Right atrium auricular region (tissue), 2 donors: ENCODE results near the gene NMNAT2. TPM values are rescaled to one million over a fixed set of nuclear protein-coding genes. Genes with fewer than 3 reads are reported as not detected.

Experiments used
- DNase-seq: peaks from one replicate; pipeline ENCODE4 v3.0.0-alpha.2; 2019; ENCODE audit warnings: low spot score
- H3K27ac ChIP-seq, 2 donors: fragments of 200-600 bp; sonication (generic); 1 replicate in 1 of 2; 2 replicates in 1 of 2; pipeline ENCODE4 v1.5.1; 2016 to 2019
- H3K27me3 ChIP-seq, 2 donors: fragments of 200-600 bp; sonication (generic); one replicate each; pipeline versions ENCODE4 v1.5.1 to v1.6.0; 2017 to 2019
- H3K36me3 ChIP-seq: fragments of 200-600 bp; sonication (generic); one replicate; pipeline ENCODE4 v1.5.1; 2016
- H3K4me1 ChIP-seq, 2 donors: fragments of 200-600 bp; sonication (generic); one replicate each; pipeline versions ENCODE4 v1.5.1 to v1.6.0; 2017 to 2019
- H3K4me3 ChIP-seq, 2 donors: fragments of 200-600 bp; sonication (generic); 1 replicate in 1 of 2; 2 replicates in 1 of 2; pipeline ENCODE4 v1.5.1; 2017 to 2019; ENCODE audit warnings: mild to moderate bottlenecking in 1 of 2, moderate library complexity in 1 of 2
- H3K9me3 ChIP-seq, 2 donors: fragments of 200-600 bp; sonication (generic); one replicate each; pipeline ENCODE4 v1.5.1; 2019
- total RNA-seq, 2 donors: library from RNA; depleted of rRNA; stranded (reverse); fragments of >200 nt; gene quantifications; one replicate each; pipeline ENCODE4 v1.1.0, GENCODE V29; 2016
- TF ChIP-seq, protein P1 (sequence below), 2 donors: fragments of 200-600 bp; sonication (generic); IDR thresholded peaks; one replicate each; pipeline ENCODE4 v1.5.1; 2019; ENCODE audit warnings: antibody characterized with exemption in 2 of 2

NMNAT2 gene
- total RNA-seq, 2 donors from 2014 or later, result 38.6 to 40.0 TPM

DNA sequence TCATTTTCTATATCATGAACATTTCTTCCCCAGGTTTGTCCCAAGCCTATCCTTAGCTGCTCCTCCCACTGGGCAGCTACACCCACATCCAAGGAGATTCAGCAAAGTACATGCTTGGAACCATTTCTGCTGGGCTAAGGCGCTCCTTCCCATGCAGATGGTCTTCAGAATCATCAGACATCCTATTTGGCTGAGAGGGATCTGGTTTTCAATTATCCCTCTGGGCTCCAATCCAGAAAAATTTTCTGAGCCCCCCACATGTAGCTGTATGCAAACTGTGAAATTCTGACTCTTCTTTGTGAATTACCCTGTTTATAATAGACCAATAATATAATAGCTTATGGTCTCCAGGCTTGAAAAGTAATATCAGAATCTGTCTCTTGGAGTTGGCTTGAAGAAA lies 132.9 kb downstream of the NMNAT2 start:
- Histone ChIP-seq H3K4me1 (peaks cover 0 to 90% of the 10 kb centered on the region in 2 donors), H3K36me3 (no peaks in the 10 kb centered on the region), H3K27ac (peak overlapping the region in 1 of 2 donors; percentile 96), H3K27me3 (no peaks in the 10 kb centered on the region), H3K9me3 (no peaks in the 10 kb centered on the region), H3K4me3 (no peak overlapping the region)
- TF ChIP-seq, protein P1, sequence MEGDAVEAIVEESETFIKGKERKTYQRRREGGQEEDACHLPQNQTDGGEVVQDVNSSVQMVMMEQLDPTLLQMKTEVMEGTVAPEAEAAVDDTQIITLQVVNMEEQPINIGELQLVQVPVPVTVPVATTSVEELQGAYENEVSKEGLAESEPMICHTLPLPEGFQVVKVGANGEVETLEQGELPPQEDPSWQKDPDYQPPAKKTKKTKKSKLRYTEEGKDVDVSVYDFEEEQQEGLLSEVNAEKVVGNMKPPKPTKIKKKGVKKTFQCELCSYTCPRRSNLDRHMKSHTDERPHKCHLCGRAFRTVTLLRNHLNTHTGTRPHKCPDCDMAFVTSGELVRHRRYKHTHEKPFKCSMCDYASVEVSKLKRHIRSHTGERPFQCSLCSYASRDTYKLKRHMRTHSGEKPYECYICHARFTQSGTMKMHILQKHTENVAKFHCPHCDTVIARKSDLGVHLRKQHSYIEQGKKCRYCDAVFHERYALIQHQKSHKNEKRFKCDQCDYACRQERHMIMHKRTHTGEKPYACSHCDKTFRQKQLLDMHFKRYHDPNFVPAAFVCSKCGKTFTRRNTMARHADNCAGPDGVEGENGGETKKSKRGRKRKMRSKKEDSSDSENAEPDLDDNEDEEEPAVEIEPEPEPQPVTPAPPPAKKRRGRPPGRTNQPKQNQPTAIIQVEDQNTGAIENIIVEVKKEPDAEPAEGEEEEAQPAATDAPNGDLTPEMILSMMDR (IDR thresholded peaks at IDR 0.05), result no peak
- no peak for DNase-seq

DNA sequence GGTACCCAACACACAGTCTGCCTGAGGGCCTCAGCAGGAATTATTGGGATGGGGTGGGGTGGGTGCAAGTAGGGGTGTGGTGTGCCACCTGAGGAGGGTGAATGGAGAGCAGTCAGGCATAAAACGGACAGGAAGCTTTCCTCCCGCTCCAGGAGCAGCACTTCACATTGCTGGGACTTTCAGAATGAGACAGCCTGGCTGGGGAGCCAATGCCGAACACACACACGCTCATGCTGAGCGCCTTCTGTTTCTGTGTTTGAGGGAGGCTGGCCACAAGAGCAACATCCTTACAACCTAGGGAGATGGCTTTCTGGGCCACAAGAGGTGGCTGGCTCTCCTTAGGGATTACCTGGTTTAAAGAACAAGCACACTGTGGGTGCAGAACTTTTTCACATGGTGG lies 134.1 kb downstream of the NMNAT2 start:
- no peak overlapping the region for H3K4me3 ChIP-seq
- TF ChIP-seq, protein P1 (IDR thresholded peaks at IDR 0.05), result no peak
- DNase-seq, result no peak
- peaks cover 0 to 91% of the 10 kb centered on the region in 2 donors for H3K4me1 ChIP-seq
- H3K27ac ChIP-seq, result peak overlapping the region; percentile 72 to 82
- no peaks in the 10 kb centered on the region for H3K36me3 ChIP-seq
- H3K27me3 ChIP-seq, result no peaks in the 10 kb centered on the region
- no peaks in the 10 kb centered on the region for H3K9me3 ChIP-seq

DNA sequence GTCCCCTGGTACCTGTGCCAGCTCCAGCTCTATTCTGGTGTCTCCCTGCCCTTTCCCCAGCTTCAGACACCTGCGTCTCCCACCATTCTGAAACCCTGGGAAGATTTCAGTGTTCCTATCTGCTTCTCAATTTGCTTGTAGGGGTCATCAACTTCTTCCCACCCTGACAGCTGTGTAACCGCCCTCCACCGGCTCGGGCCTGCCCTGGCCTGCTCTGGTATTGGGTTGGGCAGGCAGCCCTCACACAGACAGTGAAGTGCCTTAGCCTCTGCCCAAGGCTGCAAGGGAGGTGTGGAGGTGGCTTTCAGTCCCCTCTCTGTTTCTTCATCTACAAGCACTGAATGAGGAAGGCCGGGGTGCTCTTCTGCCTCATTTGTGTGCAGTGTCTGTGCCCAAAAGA lies 134.9 kb downstream of the NMNAT2 start:
- Histone ChIP-seq H3K4me1 (peaks cover 0 to 91% of the 10 kb centered on the region in 2 donors), H3K36me3 (no peaks in the 10 kb centered on the region), H3K4me3 (no peak overlapping the region), H3K9me3 (no peaks in the 10 kb centered on the region), H3K27ac (peak overlapping the region; percentile 72 to 82), H3K27me3 (no peaks in the 10 kb centered on the region)
- TF ChIP-seq, protein P1 (IDR thresholded peaks at IDR 0.05), result no peak
- no peak for DNase-seq

DNA sequence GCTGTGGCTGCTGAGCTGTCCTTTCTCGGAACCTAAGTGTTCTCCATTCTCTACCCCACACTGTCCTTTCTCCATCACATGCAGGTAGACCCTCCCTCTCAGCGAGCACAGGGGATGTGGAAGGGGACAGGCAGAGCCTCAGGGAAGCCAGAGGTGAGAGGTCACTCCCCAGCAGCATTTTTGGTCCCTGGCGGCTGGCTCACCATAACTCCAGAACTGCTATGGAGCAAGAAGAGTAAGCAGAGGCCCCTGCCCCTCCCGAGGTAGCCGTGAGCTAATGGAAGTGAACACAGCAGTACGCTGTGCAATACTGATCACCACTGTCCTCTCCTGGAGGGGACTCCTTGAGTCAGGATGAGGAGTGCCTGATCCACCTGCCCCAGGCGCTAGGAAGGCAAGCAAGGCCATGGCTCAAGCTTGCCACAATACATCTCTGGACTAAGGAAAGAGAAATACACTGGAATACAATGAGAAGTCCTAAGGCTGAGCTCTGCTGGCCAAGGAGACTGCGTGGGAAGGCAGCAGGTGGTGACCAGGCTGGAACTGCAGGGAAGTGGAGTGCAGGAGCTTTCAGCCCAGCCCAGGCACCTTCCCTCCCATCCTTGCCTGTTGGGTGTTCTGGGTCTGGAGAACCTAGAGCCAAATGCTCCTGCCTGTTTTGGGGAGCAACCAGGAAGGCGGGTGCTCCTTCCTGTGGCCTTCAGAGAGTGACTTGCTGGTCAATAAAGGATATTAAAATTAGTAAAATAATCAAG lies 135.9 kb downstream of the NMNAT2 start:
- Histone ChIP-seq H3K4me3 (no peak overlapping the region), H3K36me3 (no peaks in the 10 kb centered on the region), H3K4me1 (peaks cover 0 to 87% of the 10 kb centered on the region in 2 donors), H3K27me3 (no peaks in the 10 kb centered on the region), H3K27ac (peak overlapping the region; percentile 72 to 82), H3K9me3 (no peaks in the 10 kb centered on the region)
- DNase-seq, result no peak
- TF ChIP-seq, protein P1 (IDR thresholded peaks at IDR 0.05), result no peak

DNA sequence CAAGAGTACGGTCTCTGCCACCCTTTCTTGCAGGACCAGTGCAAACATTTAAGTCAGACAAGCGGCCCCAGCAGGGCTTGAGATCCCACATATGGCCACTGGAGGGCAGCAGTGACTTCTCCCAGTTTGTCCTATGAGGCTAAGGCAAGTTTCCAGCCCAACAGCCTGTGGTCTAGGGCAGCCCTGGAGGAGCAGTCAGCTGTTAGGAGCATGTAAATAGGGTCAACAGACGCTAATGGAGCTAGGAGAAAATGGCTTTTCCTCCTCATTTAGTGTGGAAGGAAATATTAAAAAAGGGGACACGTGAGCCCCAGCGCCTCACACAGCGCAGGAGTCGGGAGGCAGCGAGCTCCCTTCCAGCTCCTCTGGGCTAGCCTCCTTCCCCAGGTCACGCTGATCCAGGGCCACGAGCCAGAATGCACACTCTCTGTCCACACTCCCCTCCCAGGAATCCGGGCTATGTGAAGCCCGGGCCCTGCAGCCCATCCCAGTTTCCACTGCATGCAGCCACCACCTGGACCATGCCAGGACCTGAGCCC lies 136.6 kb downstream of the NMNAT2 start:
- no peaks in the 10 kb centered on the region for H3K27me3 ChIP-seq
- peak; percentile 98 for DNase-seq
- TF ChIP-seq, protein P1 (IDR thresholded peaks at IDR 0.05), result peak; percentile 91 to 97
- H3K4me1 ChIP-seq, result peaks cover 0 to 81% of the 10 kb centered on the region in 2 donors
- peak overlapping the region; percentile 72 to 82 for H3K27ac ChIP-seq
- no peaks in the 10 kb centered on the region for H3K36me3 ChIP-seq
- H3K4me3 ChIP-seq, result no peak overlapping the region
- H3K9me3 ChIP-seq, result no peaks in the 10 kb centered on the region
